Skeletal muscle tissue (tissue), 5 donors: ENCODE measurements around the gene ESRRA. TPM values are rescaled to one million over a fixed set of nuclear protein-coding genes. Genes with fewer than 3 reads are reported as not detected.

Experiments used
- H3K27ac ChIP-seq: one replicate; pipeline ENCODE4 v1.7.0; 2013; ENCODE audit warnings: mild to moderate bottlenecking, low read depth, low read length, inconsistent platforms
- H3K27me3 ChIP-seq, 3 donors: one replicate each; pipeline ENCODE4 v1.7.0; 2013; ENCODE audit warnings: low read length in 3 of 3; ENCODE audit not compliant: control insufficient read depth in 3 of 3, insufficient read depth in 3 of 3
- H3K36me3 ChIP-seq, 3 donors: one replicate each; pipeline ENCODE4 v1.7.0; 2013; ENCODE audit warnings: low read length in 3 of 3; ENCODE audit not compliant: control insufficient read depth in 3 of 3, insufficient read depth in 3 of 3
- H3K4me1 ChIP-seq, 3 donors: one replicate each; pipeline ENCODE4 v1.7.0; 2013; ENCODE audit warnings: low read length in 3 of 3, mild to moderate bottlenecking in 3 of 3; ENCODE audit not compliant: control insufficient read depth in 3 of 3, insufficient read depth in 3 of 3
- H3K4me3 ChIP-seq, 3 donors: one replicate each; pipeline ENCODE4 v1.7.0; 2013; ENCODE audit warnings: low read length in 3 of 3
- H3K9ac ChIP-seq, 3 donors: one replicate each; pipeline ENCODE4 v1.7.0; 2013; ENCODE audit warnings: low read length in 3 of 3, mild to moderate bottlenecking in 3 of 3, moderate library complexity in 2 of 3, low read depth in 1 of 3
- H3K9me3 ChIP-seq, 3 donors: one replicate each; pipeline ENCODE4 v1.7.0; 2013; ENCODE audit warnings: low read length in 3 of 3; ENCODE audit not compliant: control insufficient read depth in 3 of 3
- small RNA-seq: library from RNA; depleted of rRNA; stranded (forward); fragments of <200 nt; gene quantifications from one replicate; pipeline ENCODE3, GENCODE V24; 2014
- total RNA-seq: library from RNA; depleted of rRNA; stranded (reverse); fragments of >200 nt; gene quantifications from one replicate; pipeline ENCODE4 v1.2.3, GENCODE V29; 2014
- donor health status: Osteomylitis.

The ESRRA gene
- total RNA-seq, 1 donor from 2014 or later, result 35.0 TPM

DNA sequence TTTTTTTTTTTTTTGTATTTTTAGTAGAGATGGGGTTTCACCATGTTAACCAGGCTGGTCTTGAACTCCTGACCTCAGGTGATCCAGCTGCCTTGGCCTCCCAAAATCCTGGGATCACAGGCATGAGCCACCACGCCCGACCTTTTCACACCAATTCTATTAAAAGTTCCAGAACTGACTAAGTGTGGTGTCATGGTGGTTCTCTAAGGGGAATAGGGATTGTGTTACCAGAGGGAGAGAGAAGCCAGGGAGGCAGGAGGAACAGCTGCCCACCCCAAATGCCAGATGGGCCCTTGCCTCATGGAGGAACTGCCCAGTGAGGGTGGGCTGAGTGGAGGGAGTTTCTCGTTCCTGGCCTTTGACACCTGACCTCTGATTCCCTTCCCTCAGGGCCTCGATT, 59.6 kb downstream of the ESRRA start:
- Histone ChIP-seq H3K27ac (no peak overlapping the region), H3K4me3 (no peak overlapping the region), H3K4me1 (peaks cover 3% of the 10 kb centered on the region in 3 donors), H3K27me3 (no peaks in the 10 kb centered on the region), H3K36me3 (peaks cover 40 to 50% (median 41%) of the 10 kb centered on the region in 3 donors), H3K9ac (no peak overlapping the region), H3K9me3 (no peaks in the 10 kb centered on the region)

Small RNA genes within 50 kb of the gene (small RNA-seq; reads per million reads assigned to genes)
- 0.07 reads per million for gene MIR7155
- not detected for gene RF00019

Other genes starting within 250 kb of the ESRRA start
- 91.9 TPM for gene MACROD1, start 139.4 kb upstream of the ESRRA start, total RNA-seq
- gene STIP1, start 119.4 kb upstream of the ESRRA start, total RNA-seq, result 69.9 TPM
- 4.7 TPM for gene FERMT3, start 98.8 kb upstream of the ESRRA start, total RNA-seq
- 53.2 TPM for gene TRPT1, start 79.3 kb upstream of the ESRRA start, total RNA-seq
- gene NUDT22, start 79.2 kb upstream of the ESRRA start, total RNA-seq, result 17.2 TPM
- 18.8 TPM for gene DNAJC4, start 75.0 kb upstream of the ESRRA start, total RNA-seq
- 24.5 TPM for gene VEGFB, start 70.9 kb upstream of the ESRRA start, total RNA-seq
- 26.1 TPM for gene FKBP2, start 64.4 kb upstream of the ESRRA start, total RNA-seq
- gene PPP1R14B, start 58.6 kb upstream of the ESRRA start, total RNA-seq, result 95.0 TPM
- gene PLCB3, start 54.0 kb upstream of the ESRRA start, total RNA-seq, result 9.4 TPM
- gene BAD, start 20.9 kb upstream of the ESRRA start, total RNA-seq, result 23.5 TPM
- 6.3 TPM for gene GPR137, start 19.7 kb upstream of the ESRRA start, total RNA-seq
- gene KCNK4, start 14.2 kb upstream of the ESRRA start, total RNA-seq, result not detected
- not detected for gene CATSPERZ, start 5.2 kb upstream of the ESRRA start, total RNA-seq
- 247 TPM for gene TRMT112, start 12.0 kb downstream of the ESRRA start, total RNA-seq
- gene PRDX5, start 12.6 kb downstream of the ESRRA start, total RNA-seq, result 144 TPM
- 2.6 TPM for gene CCDC88B, start 34.7 kb downstream of the ESRRA start, total RNA-seq
- 13.6 TPM for gene RPS6KA4, start 53.6 kb downstream of the ESRRA start, total RNA-seq